GM18867 (cell line): ENCODE measurements around the gene PEMT.

Experiments used
- ATAC-seq: cut with Tn5 transposase; IDR thresholded peaks from one replicate; pipeline ENCODE4 v1.9.1; 2021; ENCODE audit warnings: mild to moderate bottlenecking, moderate library complexity; ENCODE audit not compliant: unreplicated experiment

The PEMT gene

DNA sequence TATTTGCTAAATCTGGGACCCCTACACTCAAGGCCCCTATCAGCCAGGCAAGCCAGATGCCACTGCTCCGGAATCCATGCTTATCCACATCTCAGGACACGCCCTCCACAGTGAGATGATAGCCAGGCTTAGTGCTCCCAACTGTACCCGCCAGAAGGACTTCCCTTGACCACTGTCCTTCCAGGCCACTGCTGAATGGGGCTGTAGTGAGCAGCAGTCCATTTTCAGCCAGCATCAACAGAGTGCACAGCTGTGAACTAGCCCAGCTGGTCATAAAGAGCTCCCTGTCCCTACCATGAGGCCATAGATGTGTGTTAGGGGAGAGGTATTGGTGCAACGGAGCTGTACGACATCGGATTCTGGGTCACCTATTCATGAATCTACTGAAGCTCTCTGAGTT lies 127.7 kb downstream of the PEMT start:
- ATAC-seq: no peak

DNA sequence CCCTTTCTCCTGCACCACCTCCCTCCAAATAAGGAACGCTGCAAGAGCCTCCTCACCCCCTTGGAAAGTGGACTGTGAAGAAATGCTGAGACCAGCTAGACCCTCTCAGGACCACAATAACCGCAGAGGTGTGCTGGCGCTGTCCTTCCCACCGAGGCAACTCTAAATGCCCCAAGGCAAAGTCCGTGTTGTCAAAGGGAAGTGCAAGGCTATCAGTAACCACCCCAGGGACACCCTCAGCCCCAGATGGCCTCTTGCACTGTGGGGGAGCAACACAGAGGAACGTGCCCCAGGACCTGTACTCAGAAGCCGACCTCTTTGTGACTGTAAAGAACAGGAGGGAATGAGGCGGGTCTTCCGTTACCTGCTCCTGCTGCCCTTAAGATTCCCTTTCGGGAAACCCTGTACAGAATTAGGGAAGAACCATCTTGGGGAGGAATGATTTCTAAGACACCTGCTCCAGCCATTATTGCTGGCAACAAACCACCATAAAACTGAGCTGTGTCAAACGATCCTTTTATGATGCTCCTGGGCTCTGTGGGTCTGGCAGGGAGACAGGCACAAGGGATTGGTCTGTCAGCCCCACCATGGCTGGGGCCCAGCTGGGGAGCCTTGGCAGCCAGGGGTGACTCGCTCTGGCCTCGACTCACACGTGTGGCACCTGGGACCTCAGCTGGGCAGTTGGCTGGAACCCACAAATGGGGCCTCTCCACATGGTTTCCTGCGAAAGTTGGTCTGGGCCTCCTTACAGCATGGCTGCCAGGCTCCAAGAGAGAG lies 129.3 kb downstream of the PEMT start:
- ATAC-seq: no peak

DNA sequence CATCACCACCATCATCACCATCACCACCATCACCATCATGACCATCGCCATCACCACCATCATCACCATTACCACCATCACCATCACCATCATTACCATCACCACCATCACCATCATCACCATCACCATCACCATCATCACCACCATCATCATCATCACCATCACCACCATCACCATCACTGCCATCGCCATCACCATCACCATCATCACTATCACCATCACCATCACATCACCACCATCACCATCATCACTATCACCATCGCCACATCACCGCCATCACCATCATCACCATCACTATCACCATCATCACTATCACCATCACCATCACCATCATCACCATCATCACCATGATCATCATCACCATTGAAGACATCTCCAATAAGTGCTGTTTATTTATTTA lies 131.5 kb downstream of the PEMT start:
- no peak for ATAC-seq

DNA sequence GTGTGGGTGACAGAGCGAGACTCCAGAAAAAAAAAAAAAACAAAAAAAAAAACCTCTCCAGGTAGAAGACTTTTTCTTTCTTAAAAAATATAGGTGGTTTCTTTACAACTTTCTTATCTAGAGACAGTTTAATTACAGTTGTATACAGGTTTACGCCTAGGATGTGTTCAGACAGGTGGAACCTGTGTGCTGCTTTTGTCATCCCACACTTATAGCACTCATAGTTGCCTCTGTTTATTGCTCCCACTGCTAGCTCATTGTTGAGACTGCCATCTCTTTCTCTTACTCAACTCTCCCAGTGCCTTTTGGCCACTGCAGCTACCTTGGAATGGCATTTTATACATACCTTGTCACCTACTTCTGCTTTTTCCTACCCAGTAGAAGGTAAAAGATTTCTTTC lies 133.8 kb downstream of the PEMT start:
- ATAC-seq: no peak

DNA sequence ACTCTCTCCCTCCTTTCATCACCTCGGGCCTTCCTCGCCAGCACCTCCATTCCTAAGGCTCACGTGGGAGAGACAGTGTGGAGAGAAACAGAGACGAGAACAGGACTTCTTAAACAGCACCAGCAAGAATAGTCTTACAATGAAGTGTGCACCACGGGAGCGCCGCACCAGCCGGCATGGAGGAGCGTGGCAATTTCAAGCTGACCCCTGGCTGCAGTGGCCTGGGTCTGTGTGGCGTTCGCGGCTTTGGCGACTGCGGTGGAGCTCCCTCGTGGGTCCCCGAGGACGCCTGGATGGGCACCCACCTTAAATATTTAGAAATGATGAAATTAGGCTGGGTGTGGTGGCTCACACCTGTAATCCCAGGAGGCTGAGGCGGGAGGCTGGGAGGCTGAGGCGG lies 135.3 kb downstream of the PEMT start:
- ATAC-seq: no peak
